Vagina (tissue), 2 donors: ENCODE results near the gene KRTAP12-2. TPM values are rescaled to one million over a fixed set of nuclear protein-coding genes. Genes with fewer than 3 reads are reported as not detected.
"Not testable (repeated sequence)": the region's sequence is repeated elsewhere in the genome, so short reads cannot be mapped to it uniquely, and the experiment has no call there.

Experiments
- DNase-seq, 2 donors: peaks; one replicate each; pipeline ENCODE4 v3.0.0-alpha.2; 2017; ENCODE audit errors: extremely low spot score in 2 of 2
- H3K27ac ChIP-seq: fragments of 200-600 bp; sonication (generic); one replicate; pipeline ENCODE4 v1.5.1; 2019
- H3K27me3 ChIP-seq: fragments of 200-600 bp; sonication (generic); one replicate; pipeline ENCODE4 v1.5.1; 2019
- H3K36me3 ChIP-seq, 2 donors: fragments of 200-600 bp; sonication (generic); one replicate each; pipeline ENCODE4 v1.5.1; 2017 to 2019
- H3K4me1 ChIP-seq: fragments of 200-600 bp; sonication (generic); one replicate; pipeline ENCODE4 v1.5.1; 2019
- H3K4me3 ChIP-seq, 2 donors: fragments of 200-600 bp; sonication (generic); 1 replicate in 1 of 2; 2 replicates in 1 of 2; pipeline ENCODE4 v1.5.1; 2016 to 2019
- H3K9me3 ChIP-seq: fragments of 200-600 bp; sonication (generic); one replicate; pipeline ENCODE4 v1.5.1; 2019
- POLR2A ChIP-seq, 2 donors: fragments of 450-650 bp; IDR thresholded peaks; one replicate each; pipeline ENCODE4 v1.6.1; 2017; ENCODE audit warnings: antibody characterized with exemption in 2 of 2, mild to moderate bottlenecking in 2 of 2, moderate library complexity in 2 of 2
- POLR2AphosphoS5 ChIP-seq, 2 donors: sonication (generic); formaldehyde crosslinking; IDR thresholded peaks; one replicate each; pipeline ENCODE4 v1.9.0; 2017; ENCODE audit warnings: antibody characterized with exemption in 2 of 2, mild to moderate bottlenecking in 2 of 2, low read depth in 1 of 2; ENCODE audit not compliant: insufficient read depth in 1 of 2
- intact Hi-C: fragments of 100-400 bp; cut with DNase I; formaldehyde crosslinking; loops from one replicate; pipeline ENCODE4 v1.15.1; 2023
- total RNA-seq: library from RNA; depleted of rRNA; stranded (reverse); fragments of >200 nt; gene quantifications from one replicate; pipeline ENCODE4 v1.2.3, GENCODE V29; 2016
- TF ChIP-seq, protein P1 (sequence below), 3 experiments: fragments of 450-650 bp in 2 of 3; fragments of 200-600 bp in 1 of 3; sonication (generic) in 1 of 3; IDR thresholded peaks; one replicate each; pipeline ENCODE4 v1.5.1; 2017 to 2019; ENCODE audit warnings: antibody characterized with exemption in 3 of 3, mild to moderate bottlenecking in 2 of 3, moderate library complexity in 2 of 3

Gene KRTAP12-2
- total RNA-seq, 1 donor from 2014 or later: not detected

DNA sequence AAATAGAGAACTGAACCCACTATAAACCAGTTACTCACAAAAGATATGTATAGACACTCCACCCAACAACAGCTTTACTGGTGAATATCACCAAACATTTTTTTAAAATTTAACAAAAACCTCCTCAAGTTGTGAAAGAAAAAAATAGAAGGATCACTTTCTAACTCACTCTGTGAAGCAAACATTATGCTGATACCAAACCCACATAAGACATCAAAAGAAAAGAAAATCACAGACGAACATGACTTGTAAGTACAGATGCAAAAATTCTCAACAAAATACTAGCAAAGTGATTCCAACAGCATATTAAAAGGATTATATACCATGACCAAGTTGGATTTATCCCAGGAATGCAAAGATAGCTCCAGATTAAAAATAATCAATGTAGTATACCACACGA, 25.0 kb upstream of the KRTAP12-2 start:
- H3K4me1 ChIP-seq: no peaks in the 10 kb centered on the region
- no peaks in the 10 kb centered on the region for H3K9me3 ChIP-seq
- no peak overlapping the region for H3K4me3 ChIP-seq
- TF ChIP-seq, protein P1, sequence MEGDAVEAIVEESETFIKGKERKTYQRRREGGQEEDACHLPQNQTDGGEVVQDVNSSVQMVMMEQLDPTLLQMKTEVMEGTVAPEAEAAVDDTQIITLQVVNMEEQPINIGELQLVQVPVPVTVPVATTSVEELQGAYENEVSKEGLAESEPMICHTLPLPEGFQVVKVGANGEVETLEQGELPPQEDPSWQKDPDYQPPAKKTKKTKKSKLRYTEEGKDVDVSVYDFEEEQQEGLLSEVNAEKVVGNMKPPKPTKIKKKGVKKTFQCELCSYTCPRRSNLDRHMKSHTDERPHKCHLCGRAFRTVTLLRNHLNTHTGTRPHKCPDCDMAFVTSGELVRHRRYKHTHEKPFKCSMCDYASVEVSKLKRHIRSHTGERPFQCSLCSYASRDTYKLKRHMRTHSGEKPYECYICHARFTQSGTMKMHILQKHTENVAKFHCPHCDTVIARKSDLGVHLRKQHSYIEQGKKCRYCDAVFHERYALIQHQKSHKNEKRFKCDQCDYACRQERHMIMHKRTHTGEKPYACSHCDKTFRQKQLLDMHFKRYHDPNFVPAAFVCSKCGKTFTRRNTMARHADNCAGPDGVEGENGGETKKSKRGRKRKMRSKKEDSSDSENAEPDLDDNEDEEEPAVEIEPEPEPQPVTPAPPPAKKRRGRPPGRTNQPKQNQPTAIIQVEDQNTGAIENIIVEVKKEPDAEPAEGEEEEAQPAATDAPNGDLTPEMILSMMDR (IDR thresholded peaks at IDR 0.05): no peak
- TF ChIP-seq POLR2AphosphoS5 (IDR thresholded peaks at IDR 0.05; ENCODE audit: insufficient read depth in 1 of 2, low read depth in 1 of 2) (no peak), POLR2A (IDR thresholded peaks at IDR 0.05) (no peak)
- H3K27ac ChIP-seq: no peak overlapping the region
- intact Hi-C loops: no loop called here
- DNase-seq: no peak
- no peaks in the 10 kb centered on the region for H3K27me3 ChIP-seq
- no peaks in the 10 kb centered on the region for H3K36me3 ChIP-seq

DNA sequence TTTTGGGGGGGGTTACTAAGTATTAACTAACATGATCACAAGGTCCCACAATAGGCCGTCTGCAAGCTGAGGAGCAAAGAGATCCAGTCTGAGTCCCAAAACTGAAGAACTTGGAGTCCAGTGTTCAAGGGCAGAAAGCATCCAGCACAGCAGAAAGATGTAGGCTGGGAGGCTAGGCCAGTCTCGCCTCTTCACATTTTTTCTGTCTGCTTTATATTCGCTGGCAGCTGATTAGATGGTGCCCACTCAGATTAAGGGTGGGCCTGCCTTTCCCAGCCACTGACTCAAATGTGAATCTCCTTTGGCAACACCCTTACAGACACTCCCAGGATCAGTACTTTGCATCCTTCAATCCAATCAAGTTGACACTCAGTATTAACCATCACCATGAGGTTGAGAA, 23.0 kb upstream of the KRTAP12-2 start:
- intact Hi-C loops, H3K36me3 ChIP-seq, H3K27ac ChIP-seq, H3K4me3 ChIP-seq, H3K27me3 ChIP-seq, H3K9me3 ChIP-seq, H3K4me1 ChIP-seq: not testable (repeated sequence)
- DNase-seq: peak in 1 of 2 donors; percentile 52

DNA sequence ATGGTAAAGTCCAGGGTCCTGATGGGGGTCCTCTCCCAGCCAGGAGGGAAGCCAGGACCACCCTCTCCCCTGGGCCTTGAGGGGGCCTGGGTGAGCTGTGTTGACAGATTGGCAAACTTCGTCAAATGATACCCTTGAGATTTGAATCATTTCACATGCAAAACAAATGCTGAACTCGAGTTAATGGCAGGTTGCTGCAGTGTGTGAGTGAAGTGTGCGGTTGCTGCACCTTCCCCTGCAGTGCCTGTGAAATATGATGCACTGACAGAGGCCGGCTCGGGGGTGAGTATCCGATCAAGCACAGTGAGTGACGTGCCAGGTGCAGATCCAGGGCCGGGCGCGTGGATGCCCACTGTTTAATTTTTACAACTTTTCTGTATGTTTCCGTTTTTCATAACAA, 20.9 kb upstream of the KRTAP12-2 start:
- Histone ChIP-seq H3K27ac (no peak overlapping the region), H3K9me3 (no peaks in the 10 kb centered on the region), H3K27me3 (no peaks in the 10 kb centered on the region), H3K4me1 (no peaks in the 10 kb centered on the region), H3K4me3 (no peak overlapping the region), H3K36me3 (no peaks in the 10 kb centered on the region)
- DNase-seq: peak; percentile 64 to 74
- no peak for TF ChIP-seq POLR2A (IDR thresholded peaks at IDR 0.05)
- TF ChIP-seq, protein P1 (IDR thresholded peaks at IDR 0.05): no peak
- no peak for TF ChIP-seq POLR2AphosphoS5 (IDR thresholded peaks at IDR 0.05; ENCODE audit: insufficient read depth in 1 of 2, low read depth in 1 of 2)
- intact Hi-C loops: no loop called here

DNA sequence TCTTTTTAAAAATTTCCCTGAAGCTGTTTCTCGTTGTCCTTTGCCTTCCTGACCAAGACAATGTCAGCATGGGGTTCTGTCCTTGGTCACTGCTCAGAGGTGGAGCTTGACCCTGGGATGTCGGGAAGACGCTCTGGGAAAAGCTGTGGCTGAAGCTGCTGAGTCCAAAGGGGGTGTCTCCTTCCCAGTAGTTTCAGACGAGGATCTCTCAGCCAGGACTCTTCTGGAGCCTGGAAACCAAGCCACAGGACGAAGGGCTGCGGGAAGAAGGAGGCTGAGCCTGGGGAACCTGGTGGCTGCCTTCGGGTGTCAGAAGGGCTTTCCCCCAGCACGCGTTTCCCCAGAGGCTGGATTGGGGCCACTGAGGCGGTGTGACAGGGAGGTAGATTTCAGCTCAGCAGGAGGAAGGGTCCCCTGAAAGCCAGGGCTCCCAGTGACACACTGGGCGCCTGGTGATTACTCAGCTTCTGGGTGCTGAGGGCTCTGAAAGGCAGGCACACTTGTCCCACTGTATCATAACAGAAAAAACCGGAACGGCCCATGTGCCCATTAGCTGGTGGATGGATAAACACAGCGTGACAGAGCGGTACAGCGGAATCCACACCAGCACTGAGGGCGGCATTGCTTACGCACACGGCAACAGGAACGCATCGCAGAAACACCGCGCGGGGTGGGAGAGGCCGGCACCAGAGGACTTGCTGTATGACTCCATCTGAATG, 20.3 kb upstream of the KRTAP12-2 start:
- Histone ChIP-seq H3K9me3 (no peaks in the 10 kb centered on the region), H3K4me1 (no peaks in the 10 kb centered on the region), H3K36me3 (no peaks in the 10 kb centered on the region), H3K27me3 (no peaks in the 10 kb centered on the region), H3K27ac (no peak overlapping the region), H3K4me3 (no peak overlapping the region)
- intact Hi-C loops: no loop called here
- peak; percentile 62 to 84 for DNase-seq
- TF ChIP-seq, protein P1 (IDR thresholded peaks at IDR 0.05): no peak
- no peak for TF ChIP-seq POLR2A (IDR thresholded peaks at IDR 0.05)
- TF ChIP-seq POLR2AphosphoS5 (IDR thresholded peaks at IDR 0.05; ENCODE audit: insufficient read depth in 1 of 2, low read depth in 1 of 2): no peak

DNA sequence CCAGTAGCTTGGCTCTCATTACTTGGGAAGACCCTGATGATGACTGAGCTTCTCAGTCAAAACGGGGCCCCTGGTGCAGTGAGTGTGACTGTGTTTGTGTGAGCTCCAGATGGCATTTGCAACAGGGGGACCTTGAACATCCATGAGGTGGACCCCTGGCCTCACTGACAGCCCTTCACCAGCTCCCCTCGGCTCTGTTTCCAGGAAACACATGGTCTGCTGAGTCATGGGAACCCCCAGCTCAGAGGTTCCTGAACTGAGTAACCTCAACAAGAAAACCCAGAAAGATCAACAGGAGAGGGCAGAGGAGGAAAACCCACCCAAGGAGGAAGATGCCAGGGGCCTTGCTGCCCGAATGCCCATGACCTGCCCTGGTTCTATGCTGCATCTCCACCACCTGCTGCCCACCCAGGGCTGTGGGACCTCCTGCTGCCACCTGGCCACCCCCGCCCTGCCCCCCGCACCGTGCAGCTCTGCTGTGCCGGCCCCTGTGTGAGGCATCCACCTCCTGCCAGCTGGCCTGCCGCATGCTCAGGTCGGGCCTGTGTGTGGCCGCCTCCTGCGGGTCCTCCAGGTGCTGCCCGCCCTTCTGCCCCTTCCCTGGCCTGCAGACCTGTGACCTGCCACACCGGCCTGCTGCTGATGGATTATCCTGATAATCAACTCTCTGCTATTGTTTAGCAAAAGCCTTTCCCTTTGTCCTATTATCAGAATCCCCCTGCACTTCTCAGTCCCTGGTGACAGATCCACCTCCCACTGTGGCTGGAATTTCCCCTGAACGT, 19.5 kb upstream of the KRTAP12-2 start:
- no peaks in the 10 kb centered on the region for H3K4me1 ChIP-seq
- H3K4me3 ChIP-seq: no peak overlapping the region
- H3K27me3 ChIP-seq: no peaks in the 10 kb centered on the region
- DNase-seq: peak; percentile 69 to 82
- H3K36me3 ChIP-seq: no peaks in the 10 kb centered on the region
- H3K9me3 ChIP-seq: no peaks in the 10 kb centered on the region
- intact Hi-C loops: no loop called here
- TF ChIP-seq, protein P1 (IDR thresholded peaks at IDR 0.05): no peak
- TF ChIP-seq POLR2AphosphoS5 (IDR thresholded peaks at IDR 0.05; ENCODE audit: insufficient read depth in 1 of 2, low read depth in 1 of 2): no peak
- no peak for TF ChIP-seq POLR2A (IDR thresholded peaks at IDR 0.05)
- no peak overlapping the region for H3K27ac ChIP-seq

DNA sequence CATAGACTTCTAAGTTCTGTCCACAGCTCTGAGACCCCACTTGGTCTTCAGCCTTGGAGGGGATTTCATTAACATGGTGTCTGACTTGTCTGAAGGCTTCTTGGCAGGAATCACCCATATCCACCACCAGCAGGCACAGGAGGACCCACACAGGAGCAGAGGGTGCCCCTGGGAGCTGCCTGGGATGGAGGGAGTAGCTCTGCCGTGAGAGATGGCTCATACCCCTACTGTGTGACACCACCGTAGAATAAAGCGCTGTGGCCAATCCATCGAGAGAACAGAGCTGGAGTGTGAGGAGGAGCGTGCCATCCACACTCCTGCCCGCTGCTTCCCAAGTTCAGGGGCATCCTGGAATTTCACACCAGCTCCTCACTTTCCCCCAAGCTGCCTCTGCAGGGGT, 18.3 kb upstream of the KRTAP12-2 start:
- DNase-seq: peak; percentile 76 to 77
- H3K27ac ChIP-seq, H3K4me3 ChIP-seq, H3K27me3 ChIP-seq, H3K36me3 ChIP-seq, H3K4me1 ChIP-seq, H3K9me3 ChIP-seq, intact Hi-C loops: not testable (repeated sequence)
